OCI-LY1 (cell line): ENCODE measurements around the gene NELFCD.
A peak's percentile ranks its signal among the peaks of the same experiment; 100 is the strongest.

Source experiments
- H2AFZ ChIP-seq: fragments of 200-600 bp; sonication (generic), shearing (Covaris generic); 2 replicates; pipeline ENCODE4 v1.6.0; 2014; ENCODE audit warnings: antibody characterized with exemption, mild to moderate bottlenecking, low read length
- H3F3A ChIP-seq: fragments of 200-600 bp; sonication (generic), shearing (Covaris generic); 2 replicates; pipeline ENCODE4 v1.6.0; 2014; ENCODE audit warnings: mild to moderate bottlenecking, antibody characterized with exemption, low read length, moderate library complexity; ENCODE audit not compliant: insufficient read depth
- H3K27ac ChIP-seq: fragments of 200-600 bp; sonication (generic); 2 replicates; pipeline ENCODE4 v1.5.1; 2014; ENCODE audit warnings: low read length, mixed run types, mild to moderate bottlenecking, low read depth; ENCODE audit not compliant: poor library complexity, severe bottlenecking
- H3K27me3 ChIP-seq: fragments of 200-600 bp; sonication (generic); 2 replicates; pipeline ENCODE4 v1.6.0; 2014; ENCODE audit warnings: antibody characterized with exemption, mild to moderate bottlenecking, low read length, moderate library complexity; ENCODE audit not compliant: insufficient read depth
- H3K36me3 ChIP-seq: fragments of 200-600 bp; sonication (generic); 2 replicates; pipeline ENCODE4 v1.6.1; 2014; ENCODE audit warnings: mild to moderate bottlenecking, antibody characterized with exemption, low read length, moderate library complexity, mixed read lengths; ENCODE audit not compliant: insufficient read depth
- H3K4me1 ChIP-seq: fragments of 200-600 bp; sonication (generic); 2 replicates; pipeline ENCODE4 v1.5.1; 2014; ENCODE audit warnings: mild to moderate bottlenecking, low read length, moderate library complexity; ENCODE audit not compliant: insufficient read depth, severe bottlenecking
- H3K4me2 ChIP-seq: fragments of 200-600 bp; sonication (generic), shearing (Covaris generic); 2 replicates; pipeline ENCODE4 v1.6.1; 2014; ENCODE audit warnings: low read length
- H3K4me3 ChIP-seq: fragments of 200-600 bp; sonication (generic); 2 replicates; pipeline ENCODE4 v1.5.1; 2014; ENCODE audit warnings: low read length, low read depth, mild to moderate bottlenecking, mixed read lengths; ENCODE audit not compliant: poor library complexity, severe bottlenecking
- H3K79me2 ChIP-seq: fragments of 200-600 bp; shearing (Covaris generic); 2 replicates; pipeline ENCODE4 v1.6.1; 2016; ENCODE audit warnings: mixed run types, low read length, mixed read lengths; ENCODE audit not compliant: insufficient read depth
- H3K9ac ChIP-seq: fragments of 200-600 bp; sonication (generic), shearing (Covaris generic); 2 replicates; pipeline ENCODE4 v1.6.1; 2014; ENCODE audit warnings: mild to moderate bottlenecking, low read length, mixed read lengths
- H3K9me2 ChIP-seq: fragments of 200-600 bp; sonication (generic), shearing (Covaris generic); 2 replicates; pipeline ENCODE4 v1.6.1; 2014; ENCODE audit warnings: low read depth, mild to moderate bottlenecking, low read length, mixed read lengths
- H3K9me3 ChIP-seq: fragments of 200-600 bp; shearing (Covaris generic); 2 replicates; pipeline ENCODE4 v1.6.1; 2014; ENCODE audit warnings: low read length, mixed read lengths
- H4K20me1 ChIP-seq: fragments of 200-600 bp; sonication (generic), shearing (Covaris generic); 2 replicates; pipeline ENCODE4 v1.6.0; 2016; ENCODE audit warnings: mild to moderate bottlenecking, low read length; ENCODE audit not compliant: insufficient read depth
- EZH2 ChIP-seq: fragments of 200-600 bp; sonication (generic), shearing (Covaris generic); IDR thresholded peaks from 2 replicates; pipeline ENCODE4 v1.8.0; 2017; ENCODE audit warnings: borderline replicate concordance, mixed run types, mild to moderate bottlenecking, antibody characterized with exemption, low read length, moderate library complexity, mixed read lengths
- TF ChIP-seq, protein P1 (sequence below): fragments of 200-600 bp; sonication (generic), shearing (Covaris generic); IDR thresholded peaks from 2 replicates; pipeline ENCODE4 v1.5.1; 2017; ENCODE audit warnings: mild to moderate bottlenecking, antibody characterized with exemption, low read length, moderate library complexity, mixed read lengths

Gene NELFCD

DNA sequence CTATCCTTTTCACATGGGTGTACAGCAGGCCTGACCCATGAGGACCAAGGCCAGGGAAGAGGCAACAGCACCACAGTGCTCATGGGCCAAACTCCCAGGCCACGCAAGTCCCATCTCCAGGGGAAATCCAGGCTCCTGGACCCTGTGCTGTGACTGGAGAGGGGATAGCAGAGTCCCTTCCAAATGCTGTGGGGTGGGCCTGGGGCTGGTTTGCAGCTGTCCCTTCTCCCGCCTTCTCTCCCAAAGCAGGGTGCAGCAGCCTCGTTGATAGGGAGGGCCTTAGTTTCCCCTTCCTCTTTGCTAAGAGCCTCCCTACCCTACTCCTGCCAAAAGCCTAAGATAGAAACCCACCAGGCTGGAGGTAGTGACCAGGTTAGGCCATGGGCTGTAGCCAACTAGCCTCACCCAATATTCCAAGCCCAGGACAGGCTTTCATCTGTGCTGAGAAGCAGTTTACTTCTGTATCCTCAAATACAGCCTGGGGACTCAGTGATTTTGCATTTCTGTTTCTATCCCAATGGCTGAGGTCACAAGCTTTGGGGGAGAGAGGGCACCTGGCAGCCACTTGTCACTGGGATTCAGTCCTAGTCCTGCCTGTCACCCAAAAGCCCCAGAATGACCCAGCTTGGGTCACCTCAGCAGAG lies 24.6 kb downstream of the NELFCD start:
- Histone ChIP-seq H3K9me2 (no peaks in the 10 kb centered on the region), H4K20me1 (no peaks in the 10 kb centered on the region), H3K79me2 (no peaks in the 10 kb centered on the region), H2AFZ (no peak overlapping the region), H3F3A (no peaks in the 10 kb centered on the region), H3K9me3 (no peaks in the 10 kb centered on the region), H3K4me1 (peaks cover 61% of the 10 kb centered on the region), H3K9ac (peak overlapping the region; percentile 90), H3K27ac (peak overlapping the region; percentile 91), H3K4me3 (peak overlapping the region; percentile 91), H3K36me3 (peaks cover 35% of the 10 kb centered on the region; the same call in 1 of the 2 replicates), H3K27me3 (no peaks in the 10 kb centered on the region), H3K4me2 (peak overlapping the region; percentile 85)
- TF ChIP-seq EZH2: no peak
- TF ChIP-seq, protein P1, sequence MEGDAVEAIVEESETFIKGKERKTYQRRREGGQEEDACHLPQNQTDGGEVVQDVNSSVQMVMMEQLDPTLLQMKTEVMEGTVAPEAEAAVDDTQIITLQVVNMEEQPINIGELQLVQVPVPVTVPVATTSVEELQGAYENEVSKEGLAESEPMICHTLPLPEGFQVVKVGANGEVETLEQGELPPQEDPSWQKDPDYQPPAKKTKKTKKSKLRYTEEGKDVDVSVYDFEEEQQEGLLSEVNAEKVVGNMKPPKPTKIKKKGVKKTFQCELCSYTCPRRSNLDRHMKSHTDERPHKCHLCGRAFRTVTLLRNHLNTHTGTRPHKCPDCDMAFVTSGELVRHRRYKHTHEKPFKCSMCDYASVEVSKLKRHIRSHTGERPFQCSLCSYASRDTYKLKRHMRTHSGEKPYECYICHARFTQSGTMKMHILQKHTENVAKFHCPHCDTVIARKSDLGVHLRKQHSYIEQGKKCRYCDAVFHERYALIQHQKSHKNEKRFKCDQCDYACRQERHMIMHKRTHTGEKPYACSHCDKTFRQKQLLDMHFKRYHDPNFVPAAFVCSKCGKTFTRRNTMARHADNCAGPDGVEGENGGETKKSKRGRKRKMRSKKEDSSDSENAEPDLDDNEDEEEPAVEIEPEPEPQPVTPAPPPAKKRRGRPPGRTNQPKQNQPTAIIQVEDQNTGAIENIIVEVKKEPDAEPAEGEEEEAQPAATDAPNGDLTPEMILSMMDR: no peak

DNA sequence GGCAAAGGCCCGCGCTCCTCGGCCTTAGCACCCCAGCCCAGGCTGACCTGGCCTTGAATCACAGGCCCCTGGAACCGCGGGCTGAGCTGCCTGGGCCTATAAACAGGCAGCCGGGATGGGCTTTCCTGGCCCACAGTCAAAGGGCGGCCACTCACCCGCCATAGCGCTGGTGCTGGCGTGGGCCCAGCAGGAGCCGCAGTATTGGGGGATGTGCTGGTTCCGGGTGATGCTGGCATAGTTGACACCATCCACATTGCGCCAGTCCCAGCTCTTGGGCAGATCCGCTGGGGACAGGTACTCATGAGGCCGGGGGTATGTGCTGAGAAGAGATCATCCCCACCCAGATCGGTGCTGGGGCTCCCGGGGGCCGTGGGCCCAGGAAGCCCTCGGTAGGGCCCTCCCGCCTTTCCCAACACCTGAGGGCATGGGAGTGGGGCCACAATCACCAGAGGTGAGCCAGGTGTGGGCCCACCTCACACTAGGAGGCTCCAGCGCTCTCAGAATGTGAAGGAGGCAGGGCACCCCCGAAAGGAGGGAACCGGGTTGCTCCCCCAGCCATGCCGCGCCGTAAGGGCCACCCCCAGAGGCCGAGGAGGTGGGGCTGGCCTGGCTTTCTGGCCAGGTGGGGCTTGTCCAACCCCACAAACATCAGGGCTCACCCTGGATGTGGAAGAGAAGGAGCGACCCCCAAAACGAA lies 25.3 kb downstream of the NELFCD start:
- Histone ChIP-seq H3K9ac (peak overlapping the region; percentile 90), H3K27me3 (no peaks in the 10 kb centered on the region), H3F3A (no peaks in the 10 kb centered on the region), H3K79me2 (no peaks in the 10 kb centered on the region), H3K9me3 (no peaks in the 10 kb centered on the region), H3K4me2 (peak overlapping the region; percentile 85), H4K20me1 (no peaks in the 10 kb centered on the region), H3K27ac (peak overlapping the region; percentile 91), H2AFZ (no peak overlapping the region), H3K9me2 (no peaks in the 10 kb centered on the region), H3K4me3 (peak overlapping the region; percentile 91), H3K36me3 (peaks cover 29% of the 10 kb centered on the region; the same call in 1 of the 2 replicates), H3K4me1 (peaks cover 63% of the 10 kb centered on the region)
- no peak for TF ChIP-seq EZH2

DNA sequence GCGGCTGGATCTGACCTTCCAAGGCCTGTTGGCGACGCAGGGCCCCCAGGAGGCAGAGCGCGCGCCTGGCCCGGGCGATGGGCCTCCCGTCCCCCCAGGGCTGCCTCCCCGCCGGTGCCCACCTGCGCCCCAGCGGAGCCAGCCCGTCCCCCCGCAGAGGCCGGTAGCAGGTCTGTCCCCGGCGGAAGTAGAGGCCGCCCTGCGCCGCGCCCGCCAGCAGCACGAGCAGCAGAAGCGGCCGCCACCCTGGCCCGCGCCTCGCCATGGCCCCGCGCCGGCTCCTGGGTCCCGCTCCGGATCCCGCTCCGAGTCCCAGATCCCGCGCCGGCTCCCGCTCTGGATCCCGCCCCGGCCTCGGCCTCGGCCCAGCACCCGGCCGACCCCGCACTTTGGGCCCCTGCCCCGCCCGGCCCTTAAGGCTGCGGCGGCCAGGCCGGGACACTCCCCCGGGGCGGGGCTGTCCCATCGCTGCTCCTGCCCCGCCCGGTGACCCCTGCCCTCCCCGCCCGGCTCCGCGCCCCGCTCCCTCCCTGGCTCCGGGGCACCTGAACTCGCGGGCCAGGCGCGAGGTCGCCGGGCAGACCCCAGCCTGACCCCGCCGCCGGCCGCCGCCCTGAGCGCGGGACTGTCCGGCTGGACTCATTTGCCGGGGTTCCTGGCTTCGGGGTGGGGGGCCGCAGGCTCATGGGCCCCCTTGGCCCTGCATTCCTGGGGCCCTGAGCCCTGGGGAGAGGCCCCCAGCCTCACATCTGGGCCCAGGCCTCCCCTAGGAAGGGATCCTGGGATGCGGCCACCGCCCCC lies 26.0 kb downstream of the NELFCD start, which contains the start of gene CTSZ:
Gene CTSZ (minus strand): TSS at position 391 of the 801 bp plus-strand sequence. CDS start 126 bp downstream, at position 265.
- H4K20me1 ChIP-seq: no peaks in the 10 kb centered on the region
- H3K9ac ChIP-seq: peak within 1 kb of the TSS; percentile 90
- no peaks in the 10 kb centered on the region for H3K9me3 ChIP-seq
- no peak within 1 kb of the TSS for H2AFZ ChIP-seq
- H3K9me2 ChIP-seq: no peaks in the 10 kb centered on the region
- peaks cover 22% of the 10 kb centered on the region; the same call in 1 of the 2 replicates for H3K36me3 ChIP-seq
- no peak for TF ChIP-seq EZH2
- TF ChIP-seq, protein P1: no peak
- no peaks in the 10 kb centered on the region for H3K27me3 ChIP-seq
- H3K4me3 ChIP-seq: peak within 1 kb of the TSS; percentile 91
- H3K4me2 ChIP-seq: peak within 1 kb of the TSS; percentile 85
- no peaks in the 10 kb centered on the region for H3K79me2 ChIP-seq
- H3K27ac ChIP-seq: peak within 1 kb of the TSS; percentile 91
- H3F3A ChIP-seq: no peaks in the 10 kb centered on the region
- H3K4me1 ChIP-seq: peaks cover 63% of the 10 kb centered on the region
